Breast epithelium (tissue), 4 donors: Measurements from ENCODE around the gene ALDH1A2. TPM values are rescaled to one million over a fixed set of nuclear protein-coding genes. Genes with fewer than 3 reads are reported as not detected.

Experiments
- DNase-seq, 2 donors: peaks; one replicate each; pipeline ENCODE4 v3.0.0-alpha.2; 2019; ENCODE audit warnings: low spot score in 2 of 2
- H3K27ac ChIP-seq, 2 donors: fragments of 200-600 bp; sonication (generic) in 1 of 2; one replicate each; pipeline ENCODE4 v1.5.1; 2016 to 2019; ENCODE audit warnings: mild to moderate bottlenecking in 1 of 2
- H3K27me3 ChIP-seq, 2 donors: fragments of 200-600 bp; sonication (generic) in 1 of 2; one replicate each; pipeline versions ENCODE4 v1.5.1 to v1.6.0; 2017 to 2019; ENCODE audit warnings: control low read depth in 1 of 2, mild to moderate bottlenecking in 1 of 2
- H3K36me3 ChIP-seq: fragments of 200-600 bp; one replicate; pipeline ENCODE4 v1.5.1; 2019
- H3K4me1 ChIP-seq, 2 donors: fragments of 200-600 bp; sonication (generic); one replicate each; pipeline ENCODE4 v1.5.1; 2016 to 2019; ENCODE audit warnings: control low read depth in 1 of 2
- H3K4me3 ChIP-seq, 3 donors: fragments of 200-600 bp; sonication (generic); 1 replicate in 2 of 3; 2 replicates in 1 of 3; pipeline ENCODE4 v1.5.1; 2016 to 2019; ENCODE audit warnings: mild to moderate bottlenecking in 3 of 3, moderate library complexity in 2 of 3
- H3K9me3 ChIP-seq, 2 donors: fragments of 200-600 bp; sonication (generic) in 1 of 2; one replicate each; pipeline ENCODE4 v1.5.1; 2016 to 2019; ENCODE audit warnings: control low read depth in 1 of 2
- POLR2A ChIP-seq: fragments of 450-650 bp; IDR thresholded peaks from one replicate; pipeline ENCODE4 v1.6.1; 2016; ENCODE audit warnings: antibody characterized with exemption, mild to moderate bottlenecking, moderate library complexity
- POLR2AphosphoS5 ChIP-seq, 3 donors: sonication (generic); formaldehyde crosslinking; IDR thresholded peaks; one replicate each; pipeline ENCODE4 v1.6.1; 2017; ENCODE audit warnings: antibody characterized with exemption in 3 of 3
- intact Hi-C: fragments of 100-400 bp; cut with DNase I; formaldehyde crosslinking; loops from one replicate; pipeline ENCODE4 v1.15.1; 2023; ENCODE audit warnings: low total_unique reads
- total RNA-seq, 3 donors: library from RNA; depleted of rRNA; stranded (reverse); fragments of >200 nt; gene quantifications; one replicate each; pipeline ENCODE4 v1.1.0, GENCODE V29; 2016
- TF ChIP-seq, protein P1 (sequence below), 3 donors: fragments of 450-650 bp; IDR thresholded peaks; one replicate each; pipeline ENCODE4 v1.5.1; 2016 to 2017; ENCODE audit warnings: antibody characterized with exemption in 3 of 3, mild to moderate bottlenecking in 3 of 3, moderate library complexity in 3 of 3

The ALDH1A2 gene
- total RNA-seq, 3 donors from 2014 or later: 6.1 to 19.6 (median 11.1) TPM

DNA sequence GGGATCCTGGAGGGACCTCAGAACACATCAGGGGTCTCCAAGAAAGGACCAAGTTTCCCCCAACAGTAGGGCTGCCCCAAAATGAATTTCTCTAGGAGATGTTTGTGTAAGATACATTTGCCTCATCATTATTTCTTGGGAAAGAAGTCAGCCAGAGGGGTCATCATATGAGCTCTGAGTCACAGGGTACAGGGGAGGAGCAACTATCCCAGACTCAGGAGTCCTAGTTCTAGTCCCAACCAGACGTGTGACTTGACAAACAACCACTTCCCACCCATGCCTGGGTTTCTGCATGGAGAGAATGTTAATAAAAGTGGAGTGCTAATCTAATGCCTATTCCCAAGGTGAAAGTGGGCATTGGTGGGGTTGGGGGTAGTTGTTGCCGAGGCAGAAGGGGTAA, 144.1 kb downstream of the ALDH1A2 start:
- Histone ChIP-seq H3K36me3 (no peaks in the 10 kb centered on the region), H3K4me3 (no peak overlapping the region), H3K27ac (peak overlapping the region; percentile 23 to 66), H3K9me3 (no peaks in the 10 kb centered on the region), H3K4me1 (no peaks in the 10 kb centered on the region), H3K27me3 (no peaks in the 10 kb centered on the region)
- DNase-seq: no peak
- TF ChIP-seq POLR2AphosphoS5 (IDR thresholded peaks at IDR 0.05) (no peak), POLR2A (no peak)
- TF ChIP-seq, protein P1, sequence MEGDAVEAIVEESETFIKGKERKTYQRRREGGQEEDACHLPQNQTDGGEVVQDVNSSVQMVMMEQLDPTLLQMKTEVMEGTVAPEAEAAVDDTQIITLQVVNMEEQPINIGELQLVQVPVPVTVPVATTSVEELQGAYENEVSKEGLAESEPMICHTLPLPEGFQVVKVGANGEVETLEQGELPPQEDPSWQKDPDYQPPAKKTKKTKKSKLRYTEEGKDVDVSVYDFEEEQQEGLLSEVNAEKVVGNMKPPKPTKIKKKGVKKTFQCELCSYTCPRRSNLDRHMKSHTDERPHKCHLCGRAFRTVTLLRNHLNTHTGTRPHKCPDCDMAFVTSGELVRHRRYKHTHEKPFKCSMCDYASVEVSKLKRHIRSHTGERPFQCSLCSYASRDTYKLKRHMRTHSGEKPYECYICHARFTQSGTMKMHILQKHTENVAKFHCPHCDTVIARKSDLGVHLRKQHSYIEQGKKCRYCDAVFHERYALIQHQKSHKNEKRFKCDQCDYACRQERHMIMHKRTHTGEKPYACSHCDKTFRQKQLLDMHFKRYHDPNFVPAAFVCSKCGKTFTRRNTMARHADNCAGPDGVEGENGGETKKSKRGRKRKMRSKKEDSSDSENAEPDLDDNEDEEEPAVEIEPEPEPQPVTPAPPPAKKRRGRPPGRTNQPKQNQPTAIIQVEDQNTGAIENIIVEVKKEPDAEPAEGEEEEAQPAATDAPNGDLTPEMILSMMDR (IDR thresholded peaks at IDR 0.05): no peak
- intact Hi-C loops: no loop called here

DNA sequence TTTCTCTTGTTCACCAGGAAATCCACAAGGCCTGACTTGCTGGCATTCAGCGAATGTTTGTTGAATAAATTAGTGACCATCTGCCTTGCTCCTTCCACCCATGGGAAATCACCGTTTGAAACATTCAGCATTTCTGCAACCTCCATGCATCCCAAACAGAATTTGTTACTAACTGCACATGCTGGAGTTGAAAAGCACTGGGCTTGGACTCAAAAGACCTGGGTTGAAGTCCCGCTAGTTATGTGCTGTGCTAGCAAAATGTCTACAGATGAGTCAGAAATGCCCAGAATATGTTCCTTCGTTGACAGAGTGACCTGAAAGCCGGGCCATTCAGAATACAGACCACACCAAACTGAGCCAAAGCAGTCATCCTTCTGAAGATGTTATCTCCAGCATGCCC, 144.6 kb downstream of the ALDH1A2 start:
- H3K4me3 ChIP-seq: no peak overlapping the region
- H3K27me3 ChIP-seq: no peaks in the 10 kb centered on the region
- no peaks in the 10 kb centered on the region for H3K4me1 ChIP-seq
- TF ChIP-seq POLR2AphosphoS5 (IDR thresholded peaks at IDR 0.05) (no peak), POLR2A (no peak)
- TF ChIP-seq, protein P1 (IDR thresholded peaks at IDR 0.05): no peak
- intact Hi-C loops: no loop called here
- H3K27ac ChIP-seq: peak overlapping the region; percentile 23 to 66
- H3K9me3 ChIP-seq: no peaks in the 10 kb centered on the region
- DNase-seq: no peak
- H3K36me3 ChIP-seq: no peaks in the 10 kb centered on the region

DNA sequence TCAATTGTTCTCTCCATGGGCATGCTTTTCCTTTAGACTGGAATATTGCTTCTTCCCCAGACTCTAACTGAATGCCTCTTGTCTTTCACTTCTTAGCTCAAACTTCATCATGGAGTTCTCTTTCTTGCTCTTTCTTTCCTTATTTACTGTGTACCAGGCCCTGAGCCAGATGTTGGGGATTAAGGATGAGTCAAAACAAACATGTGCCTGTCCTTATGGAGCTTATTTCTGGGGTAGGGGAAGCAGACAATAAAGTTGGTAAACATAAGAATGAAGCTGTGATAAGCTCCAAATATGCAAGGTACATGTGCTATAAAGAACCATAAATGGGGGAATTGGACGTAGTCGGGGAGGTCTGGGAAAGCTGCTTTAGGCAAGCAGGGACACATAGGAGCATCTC, 145.8 kb downstream of the ALDH1A2 start:
- H3K9me3 ChIP-seq: no peaks in the 10 kb centered on the region
- DNase-seq: no peak
- H3K4me3 ChIP-seq: no peak overlapping the region
- TF ChIP-seq, protein P1 (IDR thresholded peaks at IDR 0.05): no peak
- TF ChIP-seq POLR2A: no peak
- TF ChIP-seq POLR2AphosphoS5 (IDR thresholded peaks at IDR 0.05): no peak
- H3K4me1 ChIP-seq: no peaks in the 10 kb centered on the region
- no peaks in the 10 kb centered on the region for H3K36me3 ChIP-seq
- peak overlapping the region in 1 of 2 donors; percentile 66 for H3K27ac ChIP-seq
- H3K27me3 ChIP-seq: no peaks in the 10 kb centered on the region
- intact Hi-C loops: no loop called here

DNA sequence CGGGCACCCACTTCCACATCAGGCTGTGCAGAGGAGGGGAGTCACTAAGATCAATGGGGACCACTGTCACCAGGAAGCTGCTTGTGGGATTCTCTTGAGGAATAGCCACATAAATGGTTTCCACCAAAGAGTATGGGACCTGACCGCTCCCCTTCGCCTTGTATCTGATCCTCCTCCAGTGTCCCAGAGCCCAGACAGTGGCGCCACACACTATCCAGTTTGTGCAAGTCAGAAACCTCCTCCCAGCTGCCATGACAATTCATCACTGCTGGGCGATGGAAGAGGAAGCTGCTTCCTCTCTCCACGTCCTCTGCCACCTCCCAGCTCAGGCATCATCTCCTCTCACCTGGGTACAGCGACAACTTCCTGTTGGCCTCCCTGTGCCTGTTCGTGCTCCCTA, 147.5 kb downstream of the ALDH1A2 start:
- H3K9me3 ChIP-seq: no peaks in the 10 kb centered on the region
- DNase-seq: no peak
- no peaks in the 10 kb centered on the region for H3K36me3 ChIP-seq
- TF ChIP-seq POLR2AphosphoS5 (IDR thresholded peaks at IDR 0.05) (no peak), POLR2A (no peak)
- TF ChIP-seq, protein P1 (IDR thresholded peaks at IDR 0.05): no peak
- no peak overlapping the region for H3K27ac ChIP-seq
- H3K4me3 ChIP-seq: no peak overlapping the region
- H3K27me3 ChIP-seq: no peaks in the 10 kb centered on the region
- intact Hi-C loops: no loop called here
- no peaks in the 10 kb centered on the region for H3K4me1 ChIP-seq

DNA sequence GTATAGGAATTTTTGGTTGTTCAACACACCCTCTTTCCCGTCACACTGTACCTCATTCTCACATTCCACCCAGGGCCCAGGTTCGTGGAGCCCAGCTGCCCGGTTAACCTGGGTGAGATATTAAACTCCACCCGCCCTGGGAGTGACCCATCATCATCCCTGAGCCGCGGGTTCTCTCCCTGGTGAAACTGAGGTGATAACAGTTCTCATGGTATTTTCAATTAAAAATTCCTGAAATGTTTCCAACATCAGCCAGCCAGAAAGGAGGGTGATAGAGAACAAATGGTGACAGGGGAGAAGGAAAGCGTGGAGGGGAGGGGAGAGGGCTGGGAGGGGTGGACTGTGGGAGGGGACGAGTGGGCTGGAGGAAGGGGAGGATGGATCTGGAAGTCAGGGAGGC, 148.8 kb downstream of the ALDH1A2 start:
- no peak overlapping the region for H3K27ac ChIP-seq
- intact Hi-C loops: no loop called here
- H3K9me3 ChIP-seq: no peaks in the 10 kb centered on the region
- no peaks in the 10 kb centered on the region for H3K36me3 ChIP-seq
- no peak for DNase-seq
- no peak overlapping the region for H3K4me3 ChIP-seq
- H3K4me1 ChIP-seq: no peaks in the 10 kb centered on the region
- H3K27me3 ChIP-seq: no peaks in the 10 kb centered on the region
- TF ChIP-seq POLR2AphosphoS5 (IDR thresholded peaks at IDR 0.05) (no peak), POLR2A (no peak)
- TF ChIP-seq, protein P1 (IDR thresholded peaks at IDR 0.05): no peak
